ENCODE measurements around the gene APMAP. TPM values are rescaled to one million over a fixed set of nuclear protein-coding genes. Genes with fewer than 3 reads are reported as not detected.

Gene APMAP
- total RNA-seq, 1 experiment from 2014 or later: 67.8 TPM

DNA sequence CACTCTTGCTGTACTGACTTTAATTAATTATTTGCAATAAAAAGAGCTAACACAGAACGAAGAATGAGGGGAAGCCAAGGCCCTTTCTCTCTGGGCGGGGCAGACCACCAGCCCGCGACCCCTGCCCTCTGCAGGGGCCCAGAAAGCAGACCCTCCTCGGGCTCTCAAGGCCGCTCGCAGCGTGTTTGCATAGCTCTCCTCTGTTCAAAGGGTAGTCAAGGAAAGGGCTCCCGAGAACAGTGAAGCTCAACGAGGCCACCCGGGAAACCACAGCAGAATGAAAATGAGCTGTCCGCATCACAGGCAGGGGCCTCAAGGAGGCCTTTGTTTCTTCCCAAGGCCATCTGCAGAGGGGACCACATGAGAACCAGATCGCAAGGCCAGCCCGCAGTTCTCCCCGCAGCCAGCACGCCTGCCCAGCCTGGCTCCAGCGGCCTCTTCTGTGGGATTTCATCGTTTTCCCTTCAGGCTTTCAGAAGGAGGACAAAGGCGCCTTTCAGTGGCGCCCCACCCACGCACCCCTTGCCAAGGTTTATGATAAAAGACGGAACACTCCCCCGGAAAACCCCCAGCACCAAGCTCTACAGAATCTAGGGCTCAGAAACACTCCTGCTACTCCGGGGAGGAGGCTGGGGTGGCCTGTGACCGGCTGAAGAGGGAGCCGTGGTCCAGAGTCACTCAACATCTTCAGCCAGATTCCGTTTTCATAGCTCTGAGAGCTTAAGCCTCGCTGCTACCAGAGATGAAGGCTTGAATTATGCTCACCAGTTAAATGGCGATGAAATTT lies 40.1 kb upstream of the APMAP start:
- H2BK5ac ChIP-seq (ENCODE audit: insufficient read length, low read length): no peak overlapping the region
- H2BK12ac ChIP-seq (ENCODE audit: insufficient read length, low read depth, low read length): no peak overlapping the region
- H3K4ac ChIP-seq (ENCODE audit: low read depth, low read length): no peak overlapping the region
- no peak overlapping the region for H3K14ac ChIP-seq (ENCODE audit: insufficient read depth, low read length)
- H4K91ac ChIP-seq (ENCODE audit: insufficient read length, low read depth, low read length): no peak overlapping the region
- no peak overlapping the region for H4K8ac ChIP-seq (replicated peaks; ENCODE audit: insufficient read length, low read depth, low read length)
- peak; percentile 46 for DNase-seq
- no peaks in the 10 kb centered on the region for H3K27me3 ChIP-seq (ENCODE audit: insufficient read depth, low read length)
- no peaks in the 10 kb centered on the region for H3K79me2 ChIP-seq (ENCODE audit: insufficient read depth, low read length)
- no peak overlapping the region for H2AFZ ChIP-seq (ENCODE audit: low read length)
- H3K9me3 ChIP-seq (ENCODE audit: control insufficient read depth, low read depth, low read length): no peaks in the 10 kb centered on the region
- no peak overlapping the region for H3K23ac ChIP-seq (ENCODE audit: insufficient read length, low read depth, low read length)
- no peaks in the 10 kb centered on the region for H3K23me2 ChIP-seq (ENCODE audit: insufficient read length, low read depth, low read length, poor library complexity, severe bottlenecking)
- TF ChIP-seq, protein P1, sequence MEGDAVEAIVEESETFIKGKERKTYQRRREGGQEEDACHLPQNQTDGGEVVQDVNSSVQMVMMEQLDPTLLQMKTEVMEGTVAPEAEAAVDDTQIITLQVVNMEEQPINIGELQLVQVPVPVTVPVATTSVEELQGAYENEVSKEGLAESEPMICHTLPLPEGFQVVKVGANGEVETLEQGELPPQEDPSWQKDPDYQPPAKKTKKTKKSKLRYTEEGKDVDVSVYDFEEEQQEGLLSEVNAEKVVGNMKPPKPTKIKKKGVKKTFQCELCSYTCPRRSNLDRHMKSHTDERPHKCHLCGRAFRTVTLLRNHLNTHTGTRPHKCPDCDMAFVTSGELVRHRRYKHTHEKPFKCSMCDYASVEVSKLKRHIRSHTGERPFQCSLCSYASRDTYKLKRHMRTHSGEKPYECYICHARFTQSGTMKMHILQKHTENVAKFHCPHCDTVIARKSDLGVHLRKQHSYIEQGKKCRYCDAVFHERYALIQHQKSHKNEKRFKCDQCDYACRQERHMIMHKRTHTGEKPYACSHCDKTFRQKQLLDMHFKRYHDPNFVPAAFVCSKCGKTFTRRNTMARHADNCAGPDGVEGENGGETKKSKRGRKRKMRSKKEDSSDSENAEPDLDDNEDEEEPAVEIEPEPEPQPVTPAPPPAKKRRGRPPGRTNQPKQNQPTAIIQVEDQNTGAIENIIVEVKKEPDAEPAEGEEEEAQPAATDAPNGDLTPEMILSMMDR (conservative IDR thresholded peaks at IDR 0.05): no peak; the same call in 2 of the 3 replicates
- H4K20me1 ChIP-seq (ENCODE audit: control insufficient read depth, insufficient read depth, insufficient read length): no peaks in the 10 kb centered on the region
- no peaks in the 10 kb centered on the region for H3K9me3 Mint-ChIP-seq
- no peak overlapping the region for H2BK20ac ChIP-seq (ENCODE audit: low read depth, low read length, poor library complexity, severe bottlenecking)
- no peaks in the 10 kb centered on the region; the same call in 1 of the 2 replicates for H3K4me1 ChIP-seq (ENCODE audit: insufficient read depth, low read length)
- H3K27ac ChIP-seq (ENCODE audit: insufficient read length, low read depth, low read length): no peak overlapping the region
- no peak overlapping the region for H3K56ac ChIP-seq (ENCODE audit: insufficient read length, low read depth, low read length)
- no CpG with 5 or more reads among the region's 29 CpGs for WGBS (ENCODE audit: extremely low coverage, insufficient read length, low lambda C conversion rate)
- no peak overlapping the region for H3K9ac ChIP-seq (ENCODE audit: extremely low read depth, insufficient read length, low read length)
- H3K36me3 Mint-ChIP-seq (ENCODE audit: insufficient read depth in 1 of 3, low read depth in 3 of 3): peaks cover 0 to 2% (median 0%) of the 10 kb centered on the region in 3 experiments; a peak in 1 of 7 replicates
- no peak overlapping the region for H2BK15ac ChIP-seq (ENCODE audit: low read depth, low read length)
- H3K18ac ChIP-seq (ENCODE audit: insufficient read length, low read depth, low read length): no peak overlapping the region
- H3K79me1 ChIP-seq (ENCODE audit: insufficient read depth, low read depth, low read length, poor library complexity, severe bottlenecking): no peaks in the 10 kb centered on the region
- H3K4me1 Mint-ChIP-seq: peaks cover 16% of the 10 kb centered on the region in 2 experiments
- no peak overlapping the region for H3K4me3 Mint-ChIP-seq
- H3K4me2 ChIP-seq (ENCODE audit: insufficient read depth, insufficient read length, low read length): no peak overlapping the region
- no peak overlapping the region for H3T11ph ChIP-seq (ENCODE audit: low read length)
- peaks cover 20% of the 10 kb centered on the region for H3K27me3 Mint-ChIP-seq (ENCODE audit: low read depth)
- H2AK5ac ChIP-seq (ENCODE audit: insufficient read length, low read length): no peak overlapping the region
- H2BK120ac ChIP-seq (ENCODE audit: low read depth, low read length, poor library complexity, severe bottlenecking): no peak overlapping the region
- peak overlapping the region in 1 of 3 experiments; percentile 34; a peak in 1 of 7 replicates for H3K27ac Mint-ChIP-seq
- no peak overlapping the region for H4K5ac ChIP-seq (ENCODE audit: insufficient read length, low read depth, low read length)
